ENCODE data around the gene ASB15. TPM values are rescaled to one million over a fixed set of nuclear protein-coding genes. Genes with fewer than 3 reads are reported as not detected.

Gene ASB15
- total and polyA plus RNA-seq, 2 of the 8 experiments (the other 6 are each of a cell fraction or from before 2014, with no cell fraction given), result not detected

GRCh38 chr7:123640583-123640982 lies 39.0 kb downstream of the ASB15 start (continued):
- no peak for TF ChIP-seq CBX8 (IDR thresholded peaks at IDR 0.05; ENCODE audit: borderline replicate concordance, low read depth, low read length)
- no peak for TF ChIP-seq RFX5 (IDR thresholded peaks at IDR 0.05; ENCODE audit: borderline replicate concordance, low read depth, low read length)
